ENCODE measurements around the gene ATXN10.

ATXN10 gene

DNA sequence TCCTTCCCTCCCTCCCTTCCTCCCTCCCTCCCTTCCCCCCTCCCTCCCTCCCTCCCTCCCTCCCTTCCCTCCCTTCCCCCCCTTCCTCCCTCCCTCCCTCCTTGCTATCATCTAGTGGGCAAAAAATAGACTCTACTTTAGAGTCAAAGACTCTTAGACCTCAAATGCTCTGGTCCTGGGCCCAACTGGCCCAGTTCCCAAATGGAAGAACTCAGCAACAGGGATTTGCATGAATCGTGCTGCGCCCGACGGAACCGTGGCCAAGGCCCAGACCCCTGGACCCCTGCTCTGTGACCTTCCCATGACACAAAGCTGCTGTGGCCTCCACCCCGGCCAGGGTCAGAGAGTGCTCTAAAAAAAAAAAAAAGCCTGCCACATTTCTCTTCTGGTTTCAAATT is 207.9 kb downstream of the ATXN10 start:
- no peak overlapping the region for H3K4me3 ChIP-seq (ENCODE audit: low read length)
- TF ChIP-seq ZNF274 (IDR thresholded peaks at IDR 0.05; ENCODE audit: low read depth, low read length), result no peak

DNA sequence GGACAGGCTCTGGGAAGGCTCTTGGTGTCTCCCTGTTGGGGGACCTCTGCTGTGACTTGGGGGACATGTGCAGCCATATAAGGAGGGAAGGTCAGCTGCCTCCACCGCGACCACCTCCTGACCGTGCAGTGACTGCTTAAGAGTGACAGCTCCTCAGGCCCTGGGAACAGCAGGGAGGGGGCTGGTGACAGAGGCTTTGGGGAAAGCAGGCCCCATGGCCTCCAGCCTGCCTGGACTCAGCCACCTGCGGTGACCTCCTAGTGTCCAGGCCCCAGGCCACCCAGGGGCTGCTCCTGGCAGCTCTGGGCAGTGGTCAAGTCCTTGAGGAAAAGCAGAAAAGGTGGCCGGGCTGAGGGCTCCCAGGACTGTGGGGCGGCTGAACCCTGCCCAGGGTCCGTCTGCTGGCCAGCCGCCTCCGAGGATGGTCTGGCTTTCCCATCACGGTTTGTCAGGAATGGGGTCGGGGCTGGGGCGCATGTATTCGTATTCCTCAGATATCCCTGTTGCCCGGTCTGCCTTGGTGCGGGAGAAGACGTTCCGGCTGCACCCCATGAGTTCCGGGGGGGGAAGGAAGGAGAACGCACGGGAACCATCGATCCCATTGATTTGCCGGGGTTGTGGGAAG is 208.6 kb downstream of the ATXN10 start:
- no peak overlapping the region for H3K4me3 ChIP-seq (ENCODE audit: low read length)
- no peak for TF ChIP-seq ZNF274 (IDR thresholded peaks at IDR 0.05; ENCODE audit: low read depth, low read length)

DNA sequence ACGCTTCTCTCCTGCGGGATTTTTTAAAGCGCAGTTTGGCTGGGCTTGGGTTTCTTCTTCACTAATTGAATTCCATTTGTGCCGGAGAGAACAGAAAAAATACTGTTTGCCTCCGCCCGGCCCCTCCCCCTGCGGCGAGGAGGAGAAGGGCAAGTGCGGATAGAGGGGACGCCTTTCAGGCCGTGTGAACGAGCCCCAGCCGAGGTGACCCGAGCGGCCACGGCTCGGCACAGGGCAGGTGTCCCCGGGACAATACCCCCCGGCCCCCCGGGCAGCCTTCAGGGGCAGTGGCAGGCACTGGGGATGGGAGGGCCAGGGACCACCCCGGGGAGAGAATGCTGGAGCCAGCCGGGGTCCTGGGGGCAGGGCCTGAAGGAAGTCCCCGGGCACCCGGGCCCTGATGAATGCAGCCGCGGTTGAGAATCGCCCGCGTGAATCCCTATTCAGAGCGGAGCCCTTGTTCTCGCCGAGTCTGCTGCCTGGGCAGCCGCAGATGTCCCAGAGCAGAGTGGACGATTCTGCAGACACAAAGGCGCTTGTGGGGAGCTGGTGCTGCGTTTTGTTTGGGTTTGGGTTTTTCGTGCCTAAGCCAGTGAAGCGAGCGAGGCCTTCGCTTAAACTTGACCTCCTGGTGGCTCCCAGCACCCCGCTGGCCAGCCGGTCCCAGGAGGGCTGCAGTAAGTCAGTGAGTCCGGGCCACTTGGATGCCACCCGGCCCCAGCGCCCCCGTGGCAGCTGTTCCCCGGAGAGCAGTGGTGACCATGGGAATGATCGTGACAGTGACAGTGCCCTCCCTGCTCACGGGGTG is 209.3 kb downstream of the ATXN10 start:
- TF ChIP-seq ZNF274 (IDR thresholded peaks at IDR 0.05; ENCODE audit: low read depth, low read length), result no peak
- no peak overlapping the region for H3K4me3 ChIP-seq (ENCODE audit: low read length)

DNA sequence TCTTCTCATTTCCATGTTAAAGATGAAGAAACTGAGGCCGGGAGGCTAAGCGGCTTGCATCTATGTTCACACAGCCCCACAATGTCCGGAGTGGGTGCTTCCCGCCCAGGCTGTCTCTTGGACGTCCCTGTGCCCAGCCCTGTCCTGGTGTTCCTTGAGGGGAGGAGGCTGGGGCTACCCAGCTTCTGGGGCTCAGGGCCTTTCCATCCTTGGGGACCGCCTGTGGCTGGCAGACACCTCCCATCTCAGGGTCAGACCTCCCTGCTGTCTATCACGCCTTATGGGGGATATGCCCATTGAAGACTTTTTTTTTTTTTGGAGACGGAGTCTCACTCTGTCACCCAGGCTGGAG is 209.9 kb downstream of the ATXN10 start:
- TF ChIP-seq ZNF274 (IDR thresholded peaks at IDR 0.05; ENCODE audit: low read depth, low read length), result no peak
- H3K4me3 ChIP-seq (ENCODE audit: low read length), result no peak overlapping the region

DNA sequence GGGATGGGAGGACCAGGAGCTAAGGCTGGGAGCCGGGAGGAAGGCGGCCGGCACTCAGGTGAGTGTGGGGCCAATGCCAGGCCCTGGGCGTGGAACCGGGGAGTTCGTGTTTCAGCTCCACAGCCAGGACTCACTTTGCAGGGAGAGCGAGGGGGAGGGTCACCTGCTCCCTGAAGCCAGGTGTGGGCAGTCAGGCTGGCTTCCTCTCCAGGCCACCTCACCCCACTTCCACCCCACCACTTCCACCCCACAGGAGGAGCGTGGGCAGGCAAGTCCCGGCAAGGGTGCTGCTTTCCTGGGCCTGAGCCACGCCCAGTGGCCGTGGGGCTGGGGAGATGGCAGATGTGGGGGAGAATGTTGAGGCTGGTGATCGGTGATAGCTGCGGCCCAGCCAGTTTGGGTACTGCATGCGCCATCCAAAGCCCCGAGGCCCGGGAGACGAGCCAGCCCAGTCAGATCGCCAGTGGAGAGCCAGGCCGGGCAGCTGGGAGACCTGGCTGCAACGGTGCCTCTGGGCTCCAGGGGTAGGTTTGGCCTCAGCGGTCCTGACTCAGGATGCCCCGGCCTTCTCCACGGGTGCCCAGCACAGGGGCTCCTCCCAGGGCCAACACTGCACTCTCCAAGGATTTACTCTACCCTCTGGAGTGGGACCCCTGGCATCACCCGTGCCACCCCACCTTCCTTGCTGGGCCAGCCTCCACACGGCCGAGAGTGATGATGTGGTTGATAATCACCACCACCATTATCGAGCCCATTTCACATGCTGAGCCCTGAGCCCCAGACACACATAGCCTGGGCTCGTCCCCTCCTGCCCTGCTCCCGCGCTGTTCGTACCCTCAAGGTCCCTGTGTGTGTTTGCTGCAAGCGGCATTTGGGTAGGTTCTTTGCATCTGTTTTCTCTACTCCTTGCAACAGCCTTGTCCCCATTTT is 211.5 kb downstream of the ATXN10 start:
- H3K4me3 ChIP-seq (ENCODE audit: low read length), result no peak overlapping the region
- TF ChIP-seq ZNF274 (IDR thresholded peaks at IDR 0.05; ENCODE audit: low read depth, low read length), result no peak

DNA sequence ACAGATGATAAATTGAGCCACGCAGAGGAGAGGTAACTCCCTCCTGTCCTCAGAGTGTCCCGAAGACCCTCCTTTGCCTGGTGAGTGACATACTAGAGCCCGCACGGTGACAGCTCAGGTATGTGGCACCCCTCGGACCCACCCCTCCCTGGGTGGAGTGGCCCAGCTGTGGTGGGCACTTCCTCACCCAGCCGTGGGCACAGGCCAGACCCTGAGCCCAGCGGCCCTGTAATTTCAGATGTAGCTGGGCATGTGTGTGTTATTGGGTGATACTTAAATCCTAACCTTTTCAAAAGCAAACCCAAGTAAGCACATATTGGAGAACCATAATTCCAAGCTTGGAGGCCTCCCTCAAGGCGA is 212.2 kb downstream of the ATXN10 start:
- H3K4me3 ChIP-seq (ENCODE audit: low read length), result no peak overlapping the region
- no peak for TF ChIP-seq ZNF274 (IDR thresholded peaks at IDR 0.05; ENCODE audit: low read depth, low read length)

DNA sequence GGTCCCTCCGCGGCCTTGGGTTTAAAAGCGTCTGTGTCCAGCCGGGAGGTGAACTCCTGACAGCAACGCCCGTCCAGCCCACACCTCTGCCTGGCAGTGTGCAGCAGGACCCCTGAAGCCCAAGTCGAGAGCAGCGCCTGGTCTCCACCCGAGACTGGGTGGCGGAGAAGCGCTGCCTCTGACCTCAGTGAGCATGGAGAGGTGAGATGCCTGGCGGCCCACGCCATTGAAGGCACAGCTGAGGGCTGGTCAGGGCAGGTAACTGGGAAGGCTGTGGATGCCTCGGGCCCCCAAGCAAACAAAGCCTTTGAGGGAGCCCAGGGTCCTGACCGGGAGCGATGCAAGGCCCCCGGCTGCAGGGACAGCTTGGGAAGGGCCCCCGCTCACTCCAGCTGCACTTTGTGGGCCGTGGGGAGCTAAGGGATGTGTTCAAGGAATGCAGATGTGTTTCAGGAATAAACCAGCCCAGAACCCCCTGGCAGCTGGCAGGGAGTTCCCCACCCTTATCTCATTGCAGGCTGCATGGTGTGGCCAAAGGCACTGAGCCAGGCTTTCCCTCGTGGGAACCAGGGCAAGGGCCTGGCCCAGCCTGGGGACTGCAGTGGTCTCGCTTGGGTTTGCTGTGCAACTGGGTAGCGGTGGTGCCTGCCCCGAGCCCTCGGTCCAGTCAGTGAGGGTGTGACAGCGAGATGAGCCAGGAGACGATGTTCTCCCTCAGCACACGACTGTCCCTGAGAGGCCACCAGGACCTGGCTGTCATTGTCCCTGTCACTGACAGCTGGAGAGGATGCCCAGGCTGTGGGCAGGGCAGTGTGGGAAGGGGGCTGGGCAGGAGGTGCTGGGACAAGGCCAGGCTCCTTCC is 212.8 kb downstream of the ATXN10 start:
- TF ChIP-seq ZNF274 (IDR thresholded peaks at IDR 0.05; ENCODE audit: low read depth, low read length), result no peak
- H3K4me3 ChIP-seq (ENCODE audit: low read length), result no peak overlapping the region

DNA sequence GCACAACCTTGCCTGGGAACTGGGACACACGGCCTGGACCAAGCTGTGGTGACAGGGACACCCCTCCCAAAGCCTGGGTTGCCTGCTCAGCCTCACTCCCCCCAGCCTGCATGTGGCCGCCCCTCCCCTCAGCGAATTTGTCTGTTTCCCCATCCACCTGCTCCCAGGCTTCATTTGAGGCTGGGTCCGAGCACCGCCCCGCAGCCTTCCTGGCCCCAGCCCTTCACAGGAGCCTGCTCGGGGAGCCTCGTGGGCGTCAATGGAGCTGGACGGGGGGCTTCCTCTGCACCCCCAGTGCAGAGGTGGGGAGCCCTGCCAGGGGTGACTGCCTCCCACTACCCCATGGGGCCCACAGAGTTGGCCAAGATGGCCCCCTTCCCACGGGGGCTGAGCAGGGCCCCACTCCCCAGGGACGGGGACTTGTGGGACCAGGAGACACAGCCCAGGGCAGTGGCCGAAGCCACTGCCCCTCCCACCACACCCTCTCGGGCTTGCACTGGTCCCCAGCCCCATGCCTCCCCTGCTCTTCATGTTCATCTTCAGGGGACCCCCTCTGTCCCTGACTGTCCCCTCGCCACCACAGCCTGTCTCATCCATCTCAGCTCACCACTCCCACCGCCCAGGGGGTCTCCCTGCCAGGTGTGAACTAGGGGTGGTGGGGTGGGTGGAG is 213.7 kb downstream of the ATXN10 start:
- no peak overlapping the region for H3K4me3 ChIP-seq (ENCODE audit: low read length)
- no peak for TF ChIP-seq ZNF274 (IDR thresholded peaks at IDR 0.05; ENCODE audit: low read depth, low read length)

DNA sequence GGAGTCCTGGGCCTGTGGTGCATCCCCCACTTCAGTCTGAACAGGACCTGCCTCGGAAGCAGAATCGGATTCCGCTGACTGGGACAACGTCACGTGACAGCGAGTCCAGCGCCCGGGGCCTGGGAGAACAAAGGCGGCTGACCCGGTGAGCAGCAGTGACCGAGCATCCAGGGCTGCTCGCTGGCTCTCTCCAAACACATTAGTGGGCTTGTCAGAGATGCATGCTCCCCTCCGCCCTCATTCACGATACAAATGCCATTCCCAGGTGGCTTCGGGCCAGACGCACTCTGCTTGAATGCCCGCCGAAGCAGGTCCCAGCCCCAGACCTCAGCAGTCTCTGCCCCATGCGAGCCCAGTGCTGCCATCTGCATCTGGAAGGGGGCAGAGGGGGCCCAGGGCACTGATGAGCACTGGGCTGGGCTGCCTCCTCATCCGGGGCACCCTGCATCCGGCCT is 214.3 kb downstream of the ATXN10 start:
- TF ChIP-seq ZNF274 (IDR thresholded peaks at IDR 0.05; ENCODE audit: low read depth, low read length), result no peak
- H3K4me3 ChIP-seq (ENCODE audit: low read length), result no peak overlapping the region

DNA sequence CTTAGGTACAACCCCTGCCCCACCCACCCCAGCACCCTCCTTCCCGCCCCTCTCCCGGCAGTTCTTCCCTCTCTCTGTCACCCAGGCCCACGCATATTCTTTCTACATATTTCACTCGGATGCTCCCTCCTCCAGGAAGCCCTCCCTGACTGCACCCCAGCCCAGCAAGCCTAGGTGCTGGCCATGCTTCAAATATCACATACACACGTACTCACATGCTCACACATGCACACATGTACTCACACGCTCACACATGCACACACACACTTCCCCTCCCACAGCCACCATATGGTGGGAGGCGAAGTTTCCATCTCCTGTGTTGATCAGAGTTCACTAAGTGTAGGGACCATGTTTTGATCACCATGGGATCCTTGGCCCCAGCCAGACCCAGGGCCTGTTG is 214.9 kb downstream of the ATXN10 start:
- no peak for TF ChIP-seq ZNF274 (IDR thresholded peaks at IDR 0.05; ENCODE audit: low read depth, low read length)
- no peak overlapping the region for H3K4me3 ChIP-seq (ENCODE audit: low read length)

DNA sequence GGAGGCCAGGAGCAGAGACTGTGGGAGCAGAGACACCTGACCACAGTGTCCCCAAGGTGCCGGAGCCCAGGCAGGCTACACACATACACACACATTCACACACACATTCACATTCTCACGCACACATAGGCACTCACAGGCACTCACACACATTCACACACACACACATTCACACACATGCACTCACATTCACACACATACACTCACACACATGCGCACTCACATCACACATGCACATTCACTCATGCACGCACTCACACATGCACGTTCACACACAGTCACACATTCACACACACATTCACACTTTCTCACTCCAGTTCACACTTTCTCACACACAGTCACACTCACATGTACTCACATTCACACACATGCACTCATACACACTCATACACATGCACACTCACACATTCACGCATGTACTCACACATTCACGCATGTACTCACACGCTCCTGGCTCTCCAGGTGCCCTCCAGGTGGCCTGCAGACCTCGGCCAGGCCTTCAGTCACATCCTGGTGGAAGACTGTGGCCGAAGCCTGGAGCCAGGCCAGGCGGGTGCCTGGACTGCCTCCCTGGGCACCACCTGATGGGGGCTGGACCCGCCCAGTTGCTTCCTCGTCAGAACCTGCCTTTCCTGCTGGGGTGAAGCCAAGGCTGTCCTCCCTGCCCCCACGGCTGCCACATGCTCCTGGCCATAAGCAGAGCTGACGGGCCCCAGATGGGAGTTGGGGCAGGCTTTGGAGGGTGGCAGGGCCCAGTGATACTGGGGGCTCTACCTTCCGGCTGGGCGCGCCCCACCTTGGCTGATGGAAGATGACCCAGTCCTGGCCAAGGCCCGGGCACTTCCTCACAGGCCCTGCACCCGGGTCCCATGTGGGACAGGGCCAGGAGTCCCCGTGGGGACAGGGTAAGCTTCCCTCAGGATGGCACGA is 215.8 kb downstream of the ATXN10 start:
- no peak for TF ChIP-seq ZNF274 (IDR thresholded peaks at IDR 0.05; ENCODE audit: low read depth, low read length)

More for the DNA sequence above, 215.8 kb downstream of the ATXN10 start:
- no peak overlapping the region for H3K4me3 ChIP-seq (ENCODE audit: low read length)

Measured in GM08714 (cell line).